Pons (tissue), 1 donor: ENCODE results near the gene TRIM62.
"Not testable (repeated sequence)": the region's sequence is repeated elsewhere in the genome, so short reads cannot be mapped to it uniquely, and the experiment has no call there.

Source experiments
- DNase-seq: peaks from one replicate; pipeline ENCODE4 v3.0.0-alpha.2; 2016; ENCODE audit warnings: low spot score

Gene TRIM62

DNA sequence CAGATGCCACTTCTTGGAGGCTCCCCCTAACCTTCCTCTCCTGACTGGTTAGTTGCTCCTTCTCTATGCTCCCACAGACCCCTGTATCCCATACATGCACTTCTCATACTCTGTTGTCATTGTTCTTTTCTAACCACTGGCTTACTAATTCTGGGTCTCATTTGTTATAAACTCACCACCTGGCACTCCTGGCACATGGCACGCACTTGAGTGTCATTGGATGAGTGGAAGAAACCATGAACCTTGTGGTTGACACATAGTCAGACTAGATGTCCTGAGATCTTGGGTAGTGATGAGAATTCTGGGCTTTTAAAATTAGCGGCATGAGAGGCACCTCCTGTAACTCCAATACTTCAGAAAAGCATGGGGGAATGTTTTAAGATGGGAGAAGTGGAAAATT, 49.3 kb downstream of the TRIM62 start:
- no peak for DNase-seq

DNA sequence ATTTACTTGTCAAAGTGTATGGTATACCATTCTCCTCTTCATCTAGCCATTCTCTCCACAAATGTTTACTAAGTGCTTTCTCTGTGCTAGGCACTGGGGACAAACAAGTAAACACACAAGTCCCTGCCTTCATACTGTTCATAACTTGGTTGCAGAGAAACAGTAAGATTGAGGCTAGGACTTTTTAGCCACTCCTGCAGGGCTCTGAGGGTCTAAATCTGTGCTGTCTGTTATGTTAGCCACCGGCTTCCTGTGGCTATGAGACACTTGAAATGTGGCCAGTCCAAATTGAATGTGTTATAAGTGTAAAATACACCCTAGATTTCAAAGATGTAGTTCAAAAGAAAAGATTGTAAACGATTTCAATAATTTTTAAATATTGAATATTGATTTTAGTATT, 50.7 kb downstream of the TRIM62 start:
- DNase-seq: no peak

DNA sequence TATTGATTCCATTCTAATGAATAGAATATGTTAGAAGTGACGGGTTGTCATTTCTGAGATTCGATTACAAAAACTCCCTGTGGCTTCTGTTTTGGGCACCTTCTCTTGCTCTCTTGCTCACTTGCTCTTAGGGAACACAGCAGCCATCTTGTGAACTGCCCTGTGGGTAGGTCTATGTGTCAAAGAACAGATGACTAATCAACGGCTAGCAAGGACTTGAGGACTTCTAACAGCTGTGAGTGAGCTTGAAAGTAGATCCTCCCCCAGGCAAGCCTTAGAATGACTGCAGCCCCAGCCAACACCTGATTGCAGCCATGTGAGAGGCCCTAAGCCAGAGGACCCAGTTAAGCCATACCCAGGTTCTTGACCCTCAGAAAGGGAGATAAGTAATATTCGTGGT, 51.5 kb downstream of the TRIM62 start:
- no peak for DNase-seq

- no peak for DNase-seq
These were observed 53.1 kb downstream of the TRIM62 start for GRCh38 chr1:33128781-33129180.

DNA sequence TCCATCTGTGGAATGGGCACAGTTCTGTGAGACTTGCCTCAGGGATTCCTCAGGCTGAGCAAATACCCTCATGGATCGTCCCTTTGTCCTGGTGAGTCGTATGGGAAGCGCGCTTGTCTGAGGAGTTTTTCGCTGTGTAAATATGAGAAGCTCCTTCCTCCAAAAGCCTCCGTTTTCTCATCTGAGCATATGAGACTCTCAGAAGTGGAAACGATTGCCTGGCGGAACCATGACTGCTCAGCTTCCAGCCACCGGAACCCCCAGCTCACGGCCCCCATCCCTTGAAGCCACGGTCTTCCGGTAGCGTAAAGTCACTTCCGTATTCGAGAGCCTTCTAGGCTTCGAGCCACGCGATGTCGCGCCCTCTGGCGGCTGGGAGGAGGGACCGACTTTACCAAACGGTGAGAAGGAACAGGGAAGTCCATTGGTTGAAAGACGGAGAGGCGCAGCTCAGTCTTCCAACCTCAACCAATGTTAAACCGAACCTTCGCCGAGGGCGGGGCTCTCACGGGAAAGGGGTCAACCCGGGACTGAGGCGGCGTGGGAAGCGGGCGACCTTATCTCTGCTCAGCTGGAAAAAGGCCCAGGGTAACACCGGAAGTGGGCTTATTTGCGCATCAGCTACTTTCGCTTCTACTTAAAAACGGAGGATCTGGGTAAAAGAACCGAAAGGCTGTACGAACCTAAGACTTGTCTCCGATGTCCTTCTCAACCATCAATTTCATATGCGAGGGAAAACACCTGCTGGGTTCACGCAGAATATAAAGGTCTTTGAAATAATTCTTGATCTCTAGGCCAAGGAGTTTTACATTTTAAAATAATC, 54.6 kb downstream of the TRIM62 start:
- peak; percentile 100 for DNase-seq

- no peak for DNase-seq
These were observed 55.3 kb downstream of the TRIM62 start for GRCh38 chr1:33126411-33127000.

- DNase-seq: not testable (repeated sequence)
These were observed 57.2 kb downstream of the TRIM62 start for GRCh38 chr1:33124647-33125046.

GRCh38 chr1:33123266-33123665, 58.6 kb downstream of the TRIM62 start:
- no peak for DNase-seq

- no peak for DNase-seq
These were observed 59.2 kb downstream of the TRIM62 start for GRCh38 chr1:33122483-33123178.

- no peak for DNase-seq
These were observed 60.1 kb downstream of the TRIM62 start for GRCh38 chr1:33121728-33122127.

DNA sequence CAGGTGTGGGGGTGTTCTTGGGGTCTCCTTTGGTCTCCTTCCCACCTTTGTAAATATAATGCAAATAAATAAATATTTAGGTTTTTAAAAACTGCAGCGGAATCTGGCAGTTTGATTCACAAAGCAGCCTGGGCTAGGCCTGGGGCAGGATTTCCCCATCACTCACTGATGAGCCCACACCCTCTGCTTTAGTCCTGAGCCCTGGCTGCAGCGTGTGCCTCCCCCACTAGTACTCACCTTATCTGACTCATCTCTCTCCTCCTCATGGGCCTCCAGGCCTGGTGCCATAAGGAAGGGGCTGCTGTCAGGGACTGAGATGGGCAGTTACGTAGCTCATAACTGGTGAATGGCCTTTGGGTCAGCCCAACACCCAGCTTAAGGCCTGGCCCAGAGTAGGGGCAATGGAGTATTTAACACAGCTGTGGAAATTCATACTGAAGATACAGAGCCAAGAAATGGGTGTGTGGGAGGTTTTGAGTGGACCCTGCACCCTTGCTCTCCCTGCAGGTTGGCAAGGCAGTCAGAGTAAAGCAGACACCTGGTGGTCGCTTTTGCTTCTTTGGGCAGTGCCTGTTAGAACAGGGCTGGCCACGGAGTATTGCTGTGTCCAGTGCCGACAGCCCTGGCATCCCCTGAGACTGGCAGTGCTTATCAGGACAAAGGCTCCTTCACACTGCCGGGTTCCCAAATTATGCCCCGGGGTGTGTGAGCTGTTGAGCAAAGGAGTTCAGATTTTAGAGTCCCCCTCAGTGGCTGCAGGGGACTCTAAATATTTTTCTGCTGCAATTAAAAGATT, 61.2 kb downstream of the TRIM62 start:
- DNase-seq: no peak

- DNase-seq: no peak
These were observed 62.2 kb downstream of the TRIM62 start for GRCh38 chr1:33119532-33120217.

GRCh38 chr1:33119050-33119449, 62.8 kb downstream of the TRIM62 start:
- no peak for DNase-seq

- DNase-seq: no peak
These were observed 63.6 kb downstream of the TRIM62 start for GRCh38 chr1:33118274-33118673.

DNA sequence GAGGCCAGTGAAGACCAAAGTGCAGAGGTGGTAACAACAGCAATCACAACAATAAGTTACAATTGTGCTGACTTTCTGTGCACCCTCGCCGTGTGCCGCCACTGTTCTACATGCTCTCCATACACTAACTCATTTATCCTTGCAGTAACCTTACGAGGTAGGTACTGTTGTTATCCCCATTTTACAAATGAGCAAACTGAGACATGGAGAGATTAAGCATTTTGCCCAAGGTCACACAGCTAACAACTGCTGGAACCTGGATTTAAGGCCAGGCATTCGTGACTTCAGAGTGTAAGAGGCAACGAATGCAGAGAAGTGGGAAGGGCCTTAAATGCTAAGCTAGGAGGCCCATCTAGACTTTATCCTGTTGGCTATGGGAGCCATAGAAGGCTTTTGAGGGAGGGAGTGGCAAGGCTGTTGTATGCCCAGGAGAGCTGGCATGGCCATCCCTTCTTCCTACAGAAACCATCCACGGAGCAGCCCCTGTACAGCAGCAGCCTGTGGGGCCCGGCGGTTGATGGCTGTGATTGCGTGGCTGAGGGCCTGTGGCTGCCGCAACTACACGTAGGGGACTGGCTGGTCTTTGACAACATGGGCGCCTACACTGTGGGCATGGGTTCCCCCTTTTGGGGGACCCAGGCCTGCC, 64.3 kb downstream of the TRIM62 start:
- DNase-seq: no peak

DNA sequence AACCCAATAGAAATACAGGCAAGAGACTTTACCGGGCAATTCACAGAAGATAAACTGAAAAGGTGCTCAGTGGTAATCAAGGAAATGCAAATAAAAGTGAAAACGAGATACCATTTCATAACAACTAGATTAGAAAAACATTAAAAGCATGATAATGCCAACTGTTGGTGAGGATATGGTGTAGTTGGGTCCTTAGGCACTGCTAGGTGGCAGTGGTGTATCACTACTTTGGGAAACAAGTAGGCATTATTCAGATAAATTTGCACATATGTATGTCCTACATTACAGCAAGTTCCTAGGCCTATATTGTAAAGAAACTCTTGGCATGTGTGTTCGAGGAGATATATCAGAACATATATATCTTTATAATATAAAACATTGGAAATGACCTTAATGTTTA, 69.9 kb downstream of the TRIM62 start:
- DNase-seq: no peak

- DNase-seq: no peak
These were observed 71.4 kb downstream of the TRIM62 start for GRCh38 chr1:33110477-33110876.

GRCh38 chr1:33100119-33100415, 81.8 kb downstream of the TRIM62 start:
- DNase-seq: not testable (repeated sequence)

DNA sequence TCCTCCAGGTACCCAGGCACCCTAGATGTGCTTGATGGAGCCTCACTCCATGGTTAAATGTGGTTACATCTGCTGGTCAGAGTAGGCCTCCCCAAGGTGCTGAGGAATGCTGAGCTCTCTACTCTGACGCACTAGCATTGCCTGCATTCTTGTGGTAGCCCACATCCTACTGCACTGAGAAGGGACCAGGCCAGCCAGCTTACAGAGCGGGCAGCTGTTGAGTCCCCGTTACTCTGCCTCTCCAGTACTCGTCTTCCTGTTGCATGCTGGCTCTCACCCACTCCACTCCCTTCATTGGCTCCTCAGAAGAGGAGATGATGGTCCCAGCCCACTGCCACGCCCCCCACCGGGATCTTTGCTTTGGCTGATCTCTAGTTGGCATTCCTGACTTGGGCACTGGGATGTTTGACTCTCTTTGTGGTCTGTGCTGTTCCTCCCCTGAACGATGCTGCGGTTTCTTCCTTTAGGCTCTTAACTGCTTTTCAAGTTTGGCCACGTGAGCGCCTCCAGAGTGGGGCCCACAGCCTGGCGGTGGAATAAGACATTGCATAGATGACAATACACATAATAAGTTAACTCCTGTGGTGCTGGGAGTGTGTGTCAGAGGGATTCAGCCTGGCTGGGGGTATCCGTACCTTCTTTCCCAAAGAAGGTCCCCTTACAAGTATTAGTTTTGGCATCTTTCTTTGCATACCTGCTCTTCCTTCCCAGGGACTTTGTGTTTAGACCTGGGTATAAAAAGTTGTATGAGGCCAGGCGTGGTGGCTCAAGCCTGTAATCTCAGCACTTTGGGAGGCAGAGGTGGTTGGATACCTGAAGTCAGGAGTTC, 82.3 kb downstream of the TRIM62 start:
- DNase-seq: no peak

GRCh38 chr1:33098371-33098770, 83.5 kb downstream of the TRIM62 start:
- no peak for DNase-seq

GRCh38 chr1:33097762-33098161, 84.1 kb downstream of the TRIM62 start:
- DNase-seq: no peak
